Hypothalamus (tissue), 51 donors: Measurements from ENCODE around the gene ANKRD27.
"Not testable (repeated sequence)": the region's sequence is repeated elsewhere in the genome, so short reads cannot be mapped to it uniquely, and the experiment has no call there.

Experiments
- DNase-seq, 51 donors: peaks; one replicate each; lab custom pipeline; 2025; lab: John Stamatoyannopoulos, UW

Gene ANKRD27

DNA sequence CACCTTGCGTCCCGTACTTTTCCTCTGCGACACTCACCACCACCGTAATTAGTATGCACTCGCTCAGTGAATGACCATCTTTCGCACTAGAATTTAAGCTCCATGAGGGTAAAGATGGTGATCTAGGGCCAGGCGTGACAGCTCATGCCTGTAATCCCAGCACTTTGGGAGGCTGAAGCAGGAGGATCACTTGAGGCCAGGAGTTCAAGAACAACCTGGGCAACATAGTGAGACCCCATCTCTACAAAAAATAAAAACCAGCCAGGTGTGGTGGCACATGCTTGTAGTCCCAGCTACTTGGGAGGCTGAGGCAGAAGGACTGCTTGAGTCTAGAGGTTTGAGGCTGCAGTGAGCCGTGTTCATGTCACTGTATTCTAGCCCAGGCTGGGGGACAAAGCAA, 18.6 kb downstream of the ANKRD27 start:
- DNase-seq: not testable (repeated sequence)

DNA sequence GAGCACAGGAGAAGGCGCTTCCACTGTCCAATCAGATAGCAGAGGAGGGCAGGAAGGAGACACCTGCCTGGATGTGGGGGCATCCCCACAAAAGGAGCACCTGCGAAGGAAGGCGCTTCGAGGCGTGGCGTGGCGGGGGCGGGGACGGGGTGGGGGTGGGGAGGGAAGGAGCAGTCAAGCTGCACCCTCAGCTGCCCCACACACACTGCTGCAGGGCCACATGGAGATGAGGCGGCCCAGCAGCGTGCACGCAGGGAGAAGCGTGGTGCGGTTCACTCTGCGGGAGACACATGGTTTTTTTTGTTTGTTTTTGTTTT, 21.4 kb downstream of the ANKRD27 start:
- DNase-seq: no peak

DNA sequence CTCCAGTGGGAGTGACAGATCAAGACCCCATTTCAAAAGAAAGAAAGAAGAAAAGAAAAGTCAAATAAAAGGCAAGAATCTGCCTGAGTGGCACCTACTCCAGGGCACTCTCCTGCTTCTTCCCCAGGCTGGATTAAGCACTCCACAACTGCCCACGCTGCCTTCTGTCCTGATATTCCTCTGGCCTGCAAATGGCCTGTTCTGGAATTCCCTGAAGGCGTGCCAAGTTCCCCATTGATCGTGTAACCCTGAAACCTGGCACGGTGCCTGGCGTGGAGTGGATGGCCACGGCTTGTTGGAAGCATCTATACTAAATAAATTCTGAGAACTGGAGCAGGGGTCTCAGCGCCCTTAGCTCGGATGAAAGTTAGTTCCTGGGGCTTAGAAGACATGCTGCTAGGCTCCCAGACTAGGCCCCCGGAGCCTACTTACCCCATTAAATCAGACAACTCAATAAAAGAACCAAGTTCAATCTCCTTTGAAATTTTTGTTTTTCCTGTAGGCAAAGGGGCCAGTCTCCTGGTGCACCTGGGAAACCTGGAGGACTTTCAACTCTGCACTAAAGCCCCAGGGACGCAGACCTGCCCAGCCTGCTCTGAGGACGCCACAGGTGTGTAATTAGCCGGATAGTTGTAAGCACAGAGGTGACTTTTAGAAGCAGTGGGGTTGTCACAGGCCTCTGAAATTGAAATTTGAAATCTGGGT, 21.9 kb downstream of the ANKRD27 start:
- DNase-seq: peak in 36 of 51 donors; percentile 4 to 67 (median 37)

DNA sequence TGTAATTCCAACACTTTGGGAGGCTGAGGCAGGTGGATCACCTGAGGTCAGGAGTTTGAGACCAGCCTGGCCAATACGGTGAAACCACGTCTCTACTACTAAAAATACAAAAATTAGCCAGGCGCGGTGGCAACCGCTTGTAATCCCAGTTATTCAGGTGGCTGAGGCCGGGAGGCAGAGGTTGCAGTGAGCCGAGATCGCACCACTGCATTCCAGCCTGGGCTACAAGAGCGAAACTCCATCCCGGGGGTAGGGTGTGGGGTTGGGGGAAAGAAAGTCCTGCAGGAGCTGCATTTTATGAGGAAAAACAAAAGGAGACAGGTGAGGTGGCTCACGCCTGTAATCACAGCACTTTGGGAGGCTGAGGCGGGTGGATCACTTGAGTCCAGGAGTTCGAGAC, 22.6 kb downstream of the ANKRD27 start:
- not testable (repeated sequence) for DNase-seq

DNA sequence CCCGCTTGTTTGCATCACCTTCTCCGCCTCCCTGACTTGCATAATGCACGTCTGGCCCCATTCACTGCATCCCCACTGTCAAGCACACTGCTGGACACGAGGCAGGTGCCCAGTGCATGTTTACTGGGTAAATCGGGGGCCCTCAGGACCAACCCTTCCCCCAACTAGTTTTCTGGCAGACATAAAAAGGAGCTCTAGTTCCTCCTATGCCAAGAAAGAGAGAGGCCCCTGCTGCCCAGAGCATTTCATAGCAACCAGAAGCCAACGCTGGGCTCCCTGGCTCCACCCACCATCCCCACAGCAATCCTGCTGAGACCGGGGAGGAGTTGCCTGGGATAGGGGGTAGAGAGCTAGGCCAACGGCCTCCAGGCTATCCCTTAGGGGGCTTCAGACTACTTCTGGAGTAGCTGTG, 23.2 kb downstream of the ANKRD27 start:
- peak in 33 of 51 donors; percentile 2 to 77 (median 42) for DNase-seq

DNA sequence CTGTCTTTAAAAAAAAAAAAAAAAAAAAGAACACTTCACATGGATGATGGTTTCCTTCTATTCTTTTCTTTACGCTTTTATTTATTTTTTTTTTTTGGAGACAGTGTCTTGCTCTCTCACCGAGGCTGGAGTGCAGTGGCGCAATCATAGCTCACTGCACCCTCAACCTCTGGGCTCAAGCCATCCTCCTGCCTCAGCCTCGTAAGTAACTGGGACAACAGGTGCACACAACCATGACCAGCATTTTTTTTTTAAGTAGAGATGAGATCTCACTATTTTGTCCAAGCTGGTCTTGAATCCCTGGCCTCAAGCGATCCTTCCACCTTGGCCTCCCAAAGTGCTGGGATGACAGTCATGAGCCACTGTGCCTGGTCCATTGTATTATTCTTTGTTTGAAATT, 24.3 kb downstream of the ANKRD27 start:
- DNase-seq: no peak

DNA sequence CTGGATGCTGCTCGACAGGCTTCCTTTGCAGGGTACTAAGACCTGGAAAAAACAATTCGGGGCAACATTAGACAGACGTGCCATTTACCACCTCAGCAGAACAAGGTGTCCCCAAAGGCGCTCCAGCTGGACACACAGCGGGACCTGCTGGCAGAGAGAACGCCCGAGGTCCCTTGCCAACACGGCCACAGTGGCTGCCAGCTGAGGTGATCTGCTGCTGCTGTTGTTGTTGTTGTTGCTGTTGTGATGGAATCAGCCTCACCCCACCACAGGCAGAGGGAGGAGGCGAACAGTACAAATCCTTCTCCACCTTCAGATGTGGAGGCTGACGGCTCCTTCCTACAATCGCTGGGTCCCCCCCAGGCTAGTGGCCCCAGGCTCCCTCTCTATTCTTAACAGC, 25.2 kb downstream of the ANKRD27 start:
- DNase-seq: peak in 10 of 51 donors; percentile 2 to 33 (median 11)

DNA sequence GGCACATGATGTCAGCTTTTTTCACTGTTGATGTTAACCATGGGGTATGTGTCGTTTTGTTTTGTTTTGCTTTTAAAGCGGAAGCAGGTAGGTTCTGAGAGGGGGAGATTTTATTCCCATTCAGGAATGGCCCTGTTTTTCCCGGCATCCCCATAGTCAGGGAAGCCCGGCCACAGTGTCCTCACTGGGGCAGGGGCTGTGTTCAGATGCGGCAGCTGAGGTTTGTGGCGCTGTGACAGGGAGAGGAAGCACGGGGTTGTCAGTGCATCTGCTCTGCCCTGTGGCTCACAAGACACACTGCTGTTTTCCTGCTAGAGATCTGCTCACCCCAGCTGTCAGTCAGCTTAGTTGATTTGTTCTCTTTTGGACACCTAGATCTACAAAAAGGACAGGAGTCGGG, 27.6 kb downstream of the ANKRD27 start:
- no peak for DNase-seq

DNA sequence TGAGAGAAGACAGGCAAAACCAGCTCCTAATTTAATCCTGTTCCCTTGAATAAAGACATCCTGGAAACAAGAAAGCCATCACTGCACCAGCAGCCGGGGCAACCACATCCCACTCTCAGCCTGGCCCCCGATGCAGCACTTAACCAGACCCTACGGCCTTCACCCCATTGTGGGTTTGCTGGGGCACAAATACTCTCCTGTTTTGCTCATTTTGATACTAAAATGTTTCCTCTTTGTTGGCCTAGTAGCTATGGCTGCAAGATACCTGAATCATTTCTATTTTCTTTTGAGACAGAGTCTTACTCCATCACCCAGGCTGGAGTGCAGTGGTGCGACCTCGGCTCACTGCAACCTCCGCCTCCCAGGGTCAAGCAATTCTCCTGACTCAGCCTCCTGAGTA, 28.4 kb downstream of the ANKRD27 start:
- DNase-seq: no peak

DNA sequence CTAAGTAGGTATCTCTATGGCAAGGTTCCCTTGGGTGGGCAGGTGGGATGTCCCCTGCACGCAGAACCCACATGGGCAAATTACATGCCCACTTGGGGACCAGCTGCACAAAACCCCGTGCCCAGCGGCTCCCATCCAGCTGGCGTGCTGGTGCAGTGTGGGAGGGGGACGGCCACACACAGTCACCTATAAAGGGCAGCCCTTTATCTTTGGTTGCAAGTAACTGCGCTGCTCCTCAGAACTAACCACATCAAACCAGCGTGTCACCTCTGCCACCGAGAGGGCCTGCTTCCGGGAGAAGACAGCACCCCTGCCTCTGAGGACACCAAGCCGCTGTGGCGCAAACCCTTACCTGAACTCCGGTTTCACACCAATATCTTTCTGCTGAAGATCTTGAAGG, 32.2 kb downstream of the ANKRD27 start:
- no peak for DNase-seq

DNA sequence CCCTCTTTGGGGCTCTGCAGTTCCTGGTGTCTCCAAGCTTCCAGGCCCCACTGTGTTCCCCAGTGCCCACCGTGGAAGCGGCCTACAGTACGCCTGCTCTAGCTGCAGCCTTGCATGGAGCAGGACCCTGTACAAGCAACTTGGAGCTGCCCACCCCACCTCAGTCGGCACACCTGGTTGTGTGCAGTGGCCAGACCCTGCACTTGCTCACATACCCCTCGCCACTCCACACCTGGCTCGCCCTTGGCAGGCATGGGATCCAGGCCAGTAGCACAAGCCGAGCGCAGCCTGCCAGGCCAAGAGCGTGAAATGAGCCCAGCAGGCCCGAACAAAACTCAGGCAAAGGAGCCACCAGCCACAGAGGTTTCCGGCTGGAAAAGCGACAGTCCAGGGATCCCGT, 36.4 kb downstream of the ANKRD27 start:
- DNase-seq: no peak

DNA sequence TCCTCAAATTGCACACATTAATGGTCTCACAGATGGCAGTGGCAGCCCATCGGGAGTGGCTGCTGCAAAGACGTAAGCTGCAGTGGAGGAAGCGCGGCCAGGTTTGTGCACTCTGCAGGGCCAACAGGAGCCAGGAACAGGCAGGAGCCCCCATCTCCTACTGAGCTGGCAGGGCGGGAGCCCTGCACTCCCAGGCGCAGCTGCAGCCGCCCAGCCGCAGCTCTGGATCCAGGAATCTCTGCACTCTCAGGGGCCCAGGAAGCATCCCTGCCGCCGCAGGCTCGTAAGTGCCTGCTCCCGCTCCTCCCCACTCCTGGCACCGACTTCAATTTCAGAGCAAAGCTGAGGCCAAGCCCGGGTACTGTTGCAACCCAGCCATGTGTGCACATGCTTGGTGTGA, 37.5 kb downstream of the ANKRD27 start:
- DNase-seq: no peak

DNA sequence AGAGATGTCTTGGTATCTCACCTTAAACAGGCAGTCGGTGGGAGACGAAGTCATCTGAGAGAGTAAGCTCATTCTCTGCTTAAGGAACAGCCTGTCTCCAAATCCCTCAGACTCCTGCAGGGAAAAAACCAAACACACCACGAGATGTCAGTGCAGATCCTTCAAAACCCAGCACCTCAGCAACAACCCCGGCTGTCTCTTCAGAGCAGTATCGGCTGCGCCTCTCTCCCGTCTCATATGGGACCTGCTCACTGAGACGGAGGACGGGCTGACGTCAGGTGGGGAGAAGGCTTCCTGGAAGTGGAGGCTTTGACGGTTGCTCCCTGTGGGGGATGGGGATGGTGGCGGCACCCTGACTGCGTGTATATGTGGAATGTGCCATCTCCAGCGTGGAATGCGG, 43.6 kb downstream of the ANKRD27 start:
- no peak for DNase-seq

DNA sequence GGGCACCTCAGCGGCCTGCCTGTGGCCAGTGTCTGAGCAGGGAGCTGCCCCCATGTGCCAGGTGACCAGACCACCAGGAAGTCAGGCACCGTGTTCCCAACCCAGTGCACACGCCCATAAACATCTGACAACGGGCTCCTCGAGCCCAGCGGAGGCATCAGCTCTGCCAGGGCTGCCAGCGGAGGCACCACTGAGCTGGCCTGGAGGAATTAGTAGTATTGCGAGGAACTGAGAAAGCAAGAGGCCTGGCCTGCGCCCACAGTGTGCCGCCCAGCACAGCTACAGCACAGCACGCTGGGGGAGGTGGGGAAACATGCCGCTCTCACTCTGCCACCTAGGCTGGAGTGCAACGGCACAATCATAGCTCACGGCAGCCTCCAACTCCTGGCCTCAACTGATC, 44.6 kb downstream of the ANKRD27 start:
- no peak for DNase-seq

DNA sequence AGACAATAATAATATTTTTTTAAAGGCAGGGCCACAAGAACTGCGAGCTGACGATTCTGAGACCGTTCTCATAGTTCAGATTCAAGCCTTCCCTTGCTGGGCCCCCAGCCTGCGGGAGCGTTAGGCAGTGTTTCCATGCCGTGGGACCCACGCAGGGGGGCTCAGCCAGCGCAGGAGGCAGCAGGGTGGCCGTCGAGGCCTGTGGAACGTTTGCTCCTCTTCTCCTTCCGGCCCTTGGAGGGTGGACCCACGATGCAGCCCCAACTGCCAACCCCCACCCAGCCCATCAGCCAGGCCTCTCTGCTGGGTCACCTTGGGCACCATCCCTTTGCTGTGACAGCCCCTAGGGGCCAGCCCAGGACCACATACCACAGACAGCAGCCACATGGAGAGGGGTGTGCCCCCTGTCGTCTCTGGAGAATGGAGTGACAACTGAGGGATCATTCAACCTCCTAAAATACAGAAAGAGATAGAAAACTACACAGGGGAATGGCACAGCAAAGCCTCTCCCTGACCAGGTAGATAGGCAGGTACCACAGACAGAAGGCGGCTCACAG, 47.2 kb downstream of the ANKRD27 start:
- no peak for DNase-seq

DNA sequence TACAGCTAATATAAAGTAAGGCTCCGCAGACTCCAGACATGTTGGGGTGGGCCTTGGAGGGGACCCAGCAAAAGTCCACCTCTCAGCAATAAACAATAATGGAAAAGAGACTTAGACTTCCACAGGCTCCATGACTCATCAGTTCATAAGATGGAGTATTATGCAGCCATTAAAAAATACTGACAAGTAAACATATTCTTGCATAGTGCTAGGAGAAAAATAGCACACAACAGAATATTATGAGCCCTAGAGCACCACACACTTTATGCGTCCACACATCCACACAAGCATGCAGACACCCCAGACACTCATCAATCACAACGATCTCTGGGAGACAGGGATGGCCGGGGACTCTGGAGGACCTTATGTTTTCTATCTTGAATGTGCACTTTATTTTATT, 48.0 kb downstream of the ANKRD27 start:
- no peak for DNase-seq

DNA sequence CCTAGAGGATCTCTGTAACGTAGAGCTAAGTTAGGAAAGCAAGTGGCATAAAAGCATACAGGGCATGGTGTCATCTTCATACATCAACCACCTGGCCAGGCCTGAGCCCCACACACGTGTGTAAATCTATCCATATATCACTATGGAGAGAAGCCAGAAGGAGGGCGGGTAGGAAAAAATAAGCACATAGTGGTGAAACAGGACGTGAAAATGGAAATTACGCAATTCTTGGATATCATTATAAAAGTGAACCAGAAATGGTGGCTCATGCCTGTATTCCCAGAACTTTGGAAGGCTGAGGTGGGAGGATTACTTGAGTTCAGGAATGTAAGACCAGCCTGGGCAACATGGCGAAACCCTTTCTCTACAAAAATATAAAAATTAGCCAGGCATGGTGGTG, 50.6 kb downstream of the ANKRD27 start:
- no peak for DNase-seq

DNA sequence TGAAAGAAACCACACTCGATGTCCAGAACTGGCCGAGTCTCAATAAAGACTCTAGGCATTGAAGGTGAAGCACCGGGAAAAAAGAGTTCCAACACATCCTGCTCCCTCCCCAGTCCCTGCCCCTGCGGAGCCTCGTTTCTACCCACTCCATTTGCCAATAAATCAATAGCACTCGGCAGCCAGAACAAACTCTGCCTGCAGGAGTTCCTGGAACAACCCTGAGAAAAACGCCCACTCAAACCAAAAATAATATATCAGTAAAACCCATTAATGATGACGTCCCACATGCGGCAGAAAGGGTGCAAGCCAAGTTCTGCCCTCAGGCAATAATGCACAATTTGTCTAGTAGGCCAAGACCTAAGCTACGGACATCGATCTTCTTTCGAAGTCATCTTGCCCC, 53.0 kb downstream of the ANKRD27 start:
- DNase-seq: no peak

DNA sequence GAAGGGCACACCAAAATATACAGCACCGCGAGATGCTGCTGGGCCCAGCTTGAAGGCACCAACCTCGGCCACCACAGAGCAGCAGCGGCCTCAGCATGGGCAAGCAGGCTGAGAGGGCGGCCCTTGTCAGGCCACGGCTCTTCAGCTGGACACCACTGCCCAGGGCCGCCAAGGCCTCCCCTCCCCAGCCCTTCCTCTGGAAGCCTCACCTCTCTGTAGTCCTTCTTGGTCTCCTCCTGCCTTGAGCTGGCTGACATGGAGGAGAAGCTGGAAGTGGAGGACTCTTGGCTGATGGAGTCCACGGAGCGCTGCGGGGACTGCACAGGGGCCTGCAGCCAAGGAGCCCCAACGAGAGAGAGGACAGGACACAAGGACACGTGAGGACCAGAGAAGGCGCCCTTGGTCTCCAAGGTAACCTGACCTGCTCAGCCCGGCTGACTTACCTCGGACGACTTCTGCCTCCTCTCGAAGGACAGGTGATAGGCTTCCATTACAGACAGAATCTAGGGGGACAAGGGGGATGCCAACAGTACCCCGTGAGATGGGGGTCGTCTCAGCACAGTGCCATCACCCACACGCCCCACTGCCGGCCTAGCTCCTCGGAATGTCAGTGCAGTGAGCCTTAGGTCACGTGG, 55.8 kb downstream of the ANKRD27 start:
- no peak for DNase-seq

DNA sequence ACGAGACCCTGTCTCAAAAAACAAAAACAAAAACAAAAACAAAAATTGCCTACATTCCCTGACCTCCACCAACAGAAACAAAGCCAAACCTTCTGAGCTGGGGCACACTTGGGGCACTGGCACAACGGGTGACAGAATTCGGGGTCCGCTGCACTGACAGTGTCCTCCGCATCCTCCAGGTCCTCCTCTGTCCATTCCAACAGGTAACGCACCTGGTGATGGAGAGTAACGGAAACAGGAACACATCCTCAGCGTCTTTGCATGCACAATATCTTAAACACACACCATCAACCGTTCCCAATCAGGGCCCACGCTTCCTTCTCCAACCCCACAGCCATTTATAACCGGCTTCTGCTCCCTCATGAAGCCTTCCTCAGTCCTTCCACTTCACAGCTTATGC, 59.4 kb downstream of the ANKRD27 start:
- no peak for DNase-seq

DNA sequence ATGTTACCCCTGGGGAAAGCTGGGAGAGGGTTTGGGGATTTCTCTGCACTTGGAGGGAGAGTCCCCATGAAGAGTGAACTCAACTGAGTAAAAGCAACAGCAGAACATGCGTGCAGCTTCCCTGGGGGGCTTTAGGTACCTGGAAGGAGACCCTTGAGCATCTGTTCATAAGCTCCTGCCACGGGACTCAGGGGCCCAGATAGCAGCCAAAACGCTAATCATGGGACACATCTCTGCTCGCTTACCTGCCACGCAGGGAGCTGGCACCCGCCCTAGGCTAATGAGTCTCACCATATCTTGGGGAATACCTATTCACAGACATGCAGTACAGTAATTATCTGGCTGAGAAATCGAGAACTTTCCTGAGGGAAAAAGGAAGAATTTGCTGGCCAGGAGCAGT, 60.1 kb downstream of the ANKRD27 start:
- no peak for DNase-seq

DNA sequence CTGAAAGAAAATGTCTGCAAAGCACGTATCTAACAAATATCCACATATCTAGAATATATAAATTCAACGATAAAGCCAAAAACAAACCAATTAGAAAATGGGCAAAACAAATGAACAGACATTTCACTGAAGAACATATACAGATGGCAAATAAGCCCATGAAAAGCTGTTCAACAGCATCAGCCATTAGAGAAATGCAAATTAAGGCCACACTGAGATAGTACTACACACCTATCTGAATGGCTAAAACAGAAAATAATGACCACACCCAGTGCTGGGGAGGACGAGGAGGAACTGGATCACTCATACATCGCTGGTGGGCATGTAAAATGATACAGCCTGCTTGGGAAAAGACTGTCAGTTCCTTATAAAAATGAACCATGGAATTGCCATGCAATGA, 62.0 kb downstream of the ANKRD27 start:
- no peak for DNase-seq

DNA sequence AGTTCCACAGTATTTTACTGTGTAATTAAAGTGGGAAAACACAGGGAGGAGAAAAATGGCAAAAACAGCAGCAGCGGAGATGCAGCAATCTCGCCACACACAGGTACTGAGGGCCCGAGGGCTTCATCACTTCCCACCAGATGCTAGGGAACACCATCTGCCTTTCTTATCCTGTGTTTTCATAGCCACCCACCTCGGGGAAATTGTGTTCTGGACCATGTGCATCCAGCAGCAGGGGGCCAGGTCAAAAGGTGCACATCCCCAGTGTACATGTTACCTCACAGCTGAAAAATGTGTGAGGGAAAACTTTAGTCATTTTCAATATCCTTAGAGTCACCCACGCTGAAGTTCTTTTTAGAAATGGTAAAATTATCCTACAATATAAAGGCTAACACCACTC, 63.8 kb downstream of the ANKRD27 start:
- no peak for DNase-seq
